T-helper 1 cell (primary cell): ENCODE data around the gene TMCC2.
"Not testable (repeated sequence)": the region's sequence is repeated elsewhere in the genome, so short reads cannot be mapped to it uniquely, and the experiment has no call there.

Experiments
- DNase-seq, 5 donors: peaks; one replicate each; pipeline ENCODE4 v3.0.0-alpha.2; 2012 to 2020

TMCC2 gene

DNA sequence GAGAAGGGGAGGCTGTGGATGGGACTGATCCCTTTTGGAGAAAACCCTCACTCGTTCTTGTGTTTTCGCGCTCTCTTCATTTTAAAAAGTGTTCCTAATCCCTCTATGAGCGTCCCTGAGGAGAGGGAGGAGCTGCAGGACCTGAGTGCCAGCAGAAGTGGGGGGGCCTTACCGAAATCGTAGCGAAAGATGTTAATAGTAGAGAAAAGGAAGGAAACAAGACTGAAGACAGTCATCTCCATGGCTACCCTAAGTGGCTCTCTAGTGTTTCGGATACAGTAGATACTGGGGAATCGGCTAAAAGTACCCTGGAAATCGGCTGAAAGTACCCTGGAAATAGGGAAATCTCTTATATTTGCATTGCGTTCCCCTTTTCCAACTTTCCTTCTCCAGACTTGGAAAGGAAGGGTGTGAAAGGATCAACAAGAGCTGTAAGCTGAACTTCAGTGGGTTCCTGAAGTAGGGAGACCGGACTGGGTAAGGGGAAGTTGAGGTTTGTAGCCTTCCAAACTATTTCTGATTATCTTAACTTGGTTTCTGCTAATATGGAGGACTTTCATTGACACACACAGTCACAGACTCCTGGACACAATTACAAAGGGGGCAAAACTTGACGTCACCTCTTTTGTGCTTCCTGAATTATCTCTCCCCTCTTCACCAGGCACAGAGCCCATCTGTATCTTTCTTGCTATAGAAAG, 15.8 kb upstream of the TMCC2 start:
- no peak for DNase-seq

DNA sequence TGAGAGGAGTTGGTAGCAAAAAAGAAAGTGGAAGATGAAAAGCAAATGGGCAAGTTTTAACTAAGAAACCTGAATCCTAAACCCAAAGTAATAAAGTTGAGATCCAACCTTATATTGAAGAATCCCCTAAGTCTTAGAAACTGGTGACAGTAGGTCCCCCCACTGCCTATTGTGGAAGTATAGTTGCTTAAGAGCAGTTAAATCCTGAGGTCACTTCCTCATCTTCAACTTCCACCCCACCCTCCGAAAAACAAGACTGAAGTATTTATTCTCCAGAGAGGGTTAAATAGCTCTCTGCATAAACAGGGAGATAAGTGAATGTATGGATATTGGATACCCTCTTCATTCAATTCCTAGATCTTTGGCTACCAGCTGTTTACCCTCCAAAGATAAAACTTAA, 13.0 kb upstream of the TMCC2 start:
- no peak for DNase-seq

DNA sequence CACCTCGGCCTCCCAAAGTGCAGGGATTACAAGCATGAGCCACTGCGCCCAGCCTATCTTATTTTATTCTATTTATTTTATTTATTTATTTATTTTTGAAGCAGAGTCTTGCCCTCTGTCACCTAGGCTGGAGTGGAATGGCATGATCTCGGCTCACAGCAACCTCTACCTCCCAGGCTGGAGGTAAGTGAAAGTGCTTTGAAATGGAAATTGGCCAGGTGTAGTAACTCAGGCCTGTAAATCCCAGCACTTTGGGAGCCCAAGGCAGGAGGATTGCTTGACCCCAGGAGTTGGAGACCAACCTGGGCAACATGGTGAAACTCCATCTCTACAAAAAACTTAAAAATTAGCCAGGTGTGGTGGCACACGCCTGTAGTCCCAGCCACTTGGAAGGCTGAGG, 11.2 kb upstream of the TMCC2 start:
- DNase-seq, result no peak

DNA sequence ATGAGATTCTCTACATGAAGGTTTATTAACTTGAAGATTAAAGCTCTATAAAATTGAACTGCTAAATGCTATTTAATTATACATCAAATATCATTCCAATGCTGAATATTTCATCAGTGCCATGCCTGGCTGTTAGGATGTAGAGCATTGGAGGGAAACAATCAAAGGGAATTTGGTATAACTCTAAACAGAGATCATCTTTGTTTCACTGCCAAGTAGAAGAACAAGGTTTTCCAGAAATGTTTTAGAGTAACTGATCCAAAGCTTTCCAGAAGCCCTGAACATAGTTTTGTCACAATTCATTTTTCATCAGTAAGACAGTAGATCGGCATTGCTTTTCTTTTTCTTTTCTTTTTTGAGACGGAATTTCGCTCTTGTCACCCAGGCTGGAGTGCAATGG, 10.3 kb upstream of the TMCC2 start:
- no peak for DNase-seq

DNA sequence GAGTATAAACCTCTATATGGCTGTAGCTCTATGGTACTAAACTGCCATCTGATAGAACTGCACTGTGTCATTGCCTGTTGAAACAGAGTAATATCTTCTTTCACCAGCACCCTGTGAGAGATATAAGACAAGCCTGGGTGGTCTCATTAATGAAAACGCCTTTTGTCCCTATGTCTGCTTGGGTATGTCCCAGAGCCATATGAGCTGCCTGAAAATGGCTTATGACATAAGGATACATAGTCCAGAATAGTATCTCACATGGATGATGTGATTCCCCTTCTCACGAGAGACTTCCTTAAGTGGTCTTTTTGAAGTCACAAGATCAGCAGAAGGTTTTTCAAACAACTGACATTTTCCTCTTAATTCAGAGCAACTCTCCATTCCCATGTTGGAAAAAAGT, 7.3 kb upstream of the TMCC2 start:
- no peak for DNase-seq

DNA sequence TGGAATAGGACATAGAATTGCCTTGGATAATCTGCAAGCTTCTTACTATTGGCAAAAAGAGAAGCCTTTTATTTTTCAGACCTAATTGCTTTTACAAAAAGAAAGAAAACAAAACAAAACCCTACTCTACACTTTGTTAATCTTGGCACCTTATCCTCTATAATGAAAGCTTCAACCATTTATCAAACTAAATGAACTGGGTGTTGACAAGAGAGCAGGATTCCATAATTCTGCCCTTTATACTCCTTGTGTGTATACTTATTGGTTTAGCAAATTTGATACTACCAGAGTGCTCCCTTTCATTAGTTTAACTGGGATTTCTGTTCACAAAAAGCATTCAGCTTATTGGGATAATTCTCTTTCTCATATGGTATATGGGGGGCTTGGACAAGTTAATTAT, 3.0 kb upstream of the TMCC2 start:
- no peak for DNase-seq

DNA sequence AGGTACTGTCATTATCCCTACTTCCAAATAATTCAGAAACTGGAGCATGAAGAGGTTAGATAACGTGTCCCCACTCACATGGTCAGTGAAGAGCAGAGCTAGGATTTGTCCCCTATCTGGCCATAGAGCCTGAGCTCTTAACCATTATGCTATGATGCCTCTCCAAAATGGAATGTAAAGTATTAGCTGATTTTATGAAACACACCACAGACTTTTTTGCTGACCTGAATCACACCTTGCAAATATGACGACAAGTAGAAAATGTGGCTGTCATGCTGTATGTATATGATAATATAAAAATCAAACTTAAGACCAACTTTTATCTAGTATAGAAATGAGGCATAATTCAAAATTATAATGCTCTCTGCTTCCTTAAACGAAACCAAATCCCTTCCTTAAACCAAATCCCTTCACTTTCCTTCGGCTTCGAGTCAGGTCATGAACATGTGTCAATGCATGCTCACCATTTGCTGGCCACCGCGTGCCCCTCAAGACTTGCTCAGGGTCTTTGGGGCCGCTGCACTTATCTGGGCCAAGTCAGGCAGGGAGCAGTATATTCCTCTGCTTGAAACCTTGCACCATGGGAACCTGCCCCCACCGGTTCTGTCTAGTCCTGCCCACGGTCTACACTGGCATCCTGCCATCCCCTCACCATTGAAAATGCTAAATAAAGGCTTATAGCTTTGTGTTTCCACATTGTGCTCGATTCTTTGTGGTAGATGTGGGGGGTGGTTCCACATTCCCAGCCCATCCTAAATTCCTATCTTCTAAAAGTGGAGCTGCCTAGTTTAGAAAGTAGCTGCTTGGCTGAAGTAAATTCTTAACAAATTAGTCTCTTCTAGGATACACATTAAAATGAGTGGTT, 1.6 kb upstream of the TMCC2 start:
- no peak for DNase-seq

DNA sequence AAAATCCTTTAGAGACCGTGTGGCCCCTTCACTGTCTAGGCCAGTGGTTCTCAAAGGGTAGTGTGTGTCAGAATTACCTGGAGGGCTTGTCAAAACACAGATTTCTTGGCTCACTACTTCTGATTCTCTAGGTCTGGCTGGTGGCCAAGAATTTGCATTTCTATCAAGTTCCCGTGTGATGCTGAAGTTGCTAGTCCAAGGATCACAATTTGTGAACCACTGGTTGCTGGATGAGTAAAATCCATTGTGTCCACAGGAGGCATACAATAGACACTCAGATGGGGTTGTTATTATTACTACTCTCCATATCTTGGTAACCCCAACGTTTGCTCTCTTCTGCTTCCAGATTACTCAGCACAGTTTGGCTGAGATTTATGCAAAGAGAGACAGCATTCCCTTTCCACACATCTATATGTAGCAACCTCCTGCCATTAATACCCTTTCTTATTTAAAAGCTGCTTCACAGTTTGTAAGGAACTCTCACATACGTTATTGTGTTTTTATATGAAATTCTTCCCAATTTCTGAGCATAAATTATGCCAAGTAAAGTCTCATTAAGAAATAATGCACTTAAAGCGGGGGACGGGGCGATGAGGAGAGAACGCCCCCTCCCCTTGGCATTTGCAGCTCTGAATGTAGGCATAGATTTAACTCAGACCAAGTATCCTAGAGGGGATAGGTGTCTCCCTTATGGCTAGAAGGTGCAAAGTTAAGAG, 720 bp upstream of the TMCC2 start:
- DNase-seq, result peak in 1 of 5 donors; percentile 23

DNA sequence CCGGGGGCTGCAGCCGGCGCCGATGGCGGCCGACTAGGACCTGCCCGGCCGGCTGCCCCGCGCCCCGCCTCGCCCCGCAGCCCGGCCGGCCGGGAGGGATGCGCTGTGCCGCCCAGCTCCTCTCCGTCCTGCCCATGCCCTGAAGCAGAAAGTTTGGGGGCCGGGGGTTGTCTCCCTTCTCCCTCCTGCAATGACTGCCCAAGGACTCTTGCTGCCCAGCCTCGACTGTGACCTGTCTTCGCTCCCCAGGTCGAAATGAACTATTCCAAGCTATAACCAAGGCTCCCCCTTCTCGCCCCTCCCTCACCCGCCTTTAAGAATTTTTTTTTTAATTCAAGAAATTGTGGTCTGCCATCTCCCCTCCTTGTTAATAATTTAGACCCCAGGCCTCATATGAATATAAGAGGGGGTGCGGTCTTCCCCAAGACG, 361 bp downstream of the TMCC2 start:
- no peak for DNase-seq

DNA sequence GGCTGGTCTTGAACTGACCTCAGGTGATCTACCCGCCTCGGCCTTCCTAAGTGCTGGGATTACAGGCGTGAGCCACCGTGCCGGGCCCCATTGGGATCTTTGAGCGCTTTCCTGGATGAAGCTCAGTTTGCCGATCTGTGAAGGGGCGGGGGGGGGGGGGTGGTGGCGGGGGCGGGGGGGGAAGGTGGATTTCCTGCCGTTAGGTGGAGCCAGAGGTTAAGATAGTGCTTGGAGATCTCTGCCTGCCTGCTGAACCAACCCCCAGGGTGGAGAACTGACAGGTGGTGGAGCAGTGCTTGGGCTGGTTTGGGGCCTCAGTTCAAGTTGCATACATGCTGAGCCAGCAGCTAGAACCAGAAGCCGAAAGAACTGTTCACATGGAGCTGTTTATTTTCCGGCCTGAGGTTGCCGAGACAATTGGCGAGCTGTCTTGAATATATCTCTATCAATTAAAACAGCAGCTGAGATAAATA, 1.7 kb downstream of the TMCC2 start:
- DNase-seq, result peak; percentile 22 to 85 (median 52)

DNA sequence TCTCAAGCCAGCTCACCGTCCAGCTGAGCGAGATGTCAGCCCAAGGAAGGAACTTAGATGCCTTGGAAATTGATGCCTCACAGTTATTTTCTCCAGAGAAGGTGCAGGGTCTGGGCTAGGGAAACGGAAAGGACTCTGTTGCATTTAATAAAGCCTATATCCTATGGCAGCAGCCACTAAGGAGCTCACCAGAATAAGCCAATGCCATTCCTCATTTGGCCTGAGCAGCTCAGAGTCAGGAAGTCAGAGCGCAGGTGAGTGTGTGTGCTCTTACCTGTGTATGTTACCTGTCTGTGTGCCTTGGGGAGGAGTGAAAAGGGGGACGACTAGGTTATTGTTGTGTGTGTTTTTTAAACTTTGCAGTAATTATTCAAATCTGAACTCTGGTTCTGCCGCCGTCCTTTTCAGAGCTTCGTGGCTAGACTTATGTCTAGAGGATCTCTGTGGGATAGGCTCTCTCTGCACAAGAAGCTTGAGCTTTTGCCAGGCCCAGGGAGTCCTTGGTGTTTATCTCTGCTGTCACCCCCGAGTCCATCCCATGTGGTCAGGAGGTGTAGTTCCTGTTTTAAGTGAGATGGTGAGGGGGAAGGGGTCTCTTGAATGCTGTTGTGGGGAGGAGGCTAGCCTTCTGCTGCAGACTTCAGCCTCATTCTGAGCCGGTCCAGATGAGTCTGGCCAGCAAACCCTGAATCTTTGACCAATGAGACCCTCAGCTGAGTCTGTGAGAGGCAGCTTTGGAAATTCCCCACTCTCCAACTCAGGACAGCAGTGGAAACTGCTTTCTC, 2.4 kb downstream of the TMCC2 start:
- no peak for DNase-seq

DNA sequence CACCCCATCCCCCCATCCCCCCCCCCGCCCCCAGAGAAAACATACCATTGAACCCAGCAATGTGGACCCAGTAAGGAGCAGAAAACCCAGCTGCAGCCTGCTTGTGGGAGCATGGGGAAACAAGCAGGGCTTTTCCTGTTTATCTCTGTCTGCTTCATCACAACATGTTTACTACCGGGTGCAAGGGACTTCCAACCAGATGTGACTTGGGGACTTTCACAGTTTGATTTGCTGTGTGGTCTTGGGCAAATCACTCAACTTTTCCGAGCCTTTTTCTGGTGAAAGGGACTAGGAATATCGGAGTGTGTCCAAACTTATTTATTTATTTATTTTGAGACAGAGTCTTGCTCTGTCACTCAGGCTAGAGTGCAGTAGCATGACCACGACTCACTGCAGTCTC, 3.2 kb downstream of the TMCC2 start:
- no peak for DNase-seq

DNA sequence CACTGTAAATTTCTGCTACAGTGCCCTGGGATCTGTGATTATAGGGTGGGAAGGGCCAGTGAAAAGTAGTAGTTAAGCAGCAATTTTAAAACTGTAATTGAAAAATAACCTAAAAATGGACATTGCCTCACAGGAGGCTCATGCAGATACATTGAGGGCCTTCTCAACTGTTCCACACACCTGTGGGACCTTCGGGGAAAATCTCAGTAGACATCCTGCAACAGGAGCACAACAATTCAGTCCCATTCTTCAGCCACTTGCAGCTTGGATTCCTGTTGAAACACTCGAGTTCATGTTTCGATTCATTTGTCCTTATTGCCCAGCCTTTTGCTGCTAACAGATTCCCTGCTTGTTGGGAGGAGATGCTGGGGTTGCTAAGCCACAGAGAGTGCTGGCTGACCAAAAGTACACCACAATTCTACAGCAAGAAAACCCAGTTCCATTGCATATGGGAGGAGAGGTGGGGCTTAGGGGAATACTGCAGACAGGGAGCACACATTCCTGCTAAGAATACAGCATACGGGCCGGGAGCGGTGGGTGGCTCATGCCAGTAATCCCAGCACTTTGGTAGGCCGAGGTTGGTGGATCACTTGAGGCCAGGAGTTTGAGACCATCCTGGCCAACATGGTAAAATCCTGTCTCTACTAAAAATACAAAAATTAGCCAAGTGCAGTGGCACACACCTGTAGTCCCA, 4.5 kb downstream of the TMCC2 start:
- DNase-seq, result no peak

DNA sequence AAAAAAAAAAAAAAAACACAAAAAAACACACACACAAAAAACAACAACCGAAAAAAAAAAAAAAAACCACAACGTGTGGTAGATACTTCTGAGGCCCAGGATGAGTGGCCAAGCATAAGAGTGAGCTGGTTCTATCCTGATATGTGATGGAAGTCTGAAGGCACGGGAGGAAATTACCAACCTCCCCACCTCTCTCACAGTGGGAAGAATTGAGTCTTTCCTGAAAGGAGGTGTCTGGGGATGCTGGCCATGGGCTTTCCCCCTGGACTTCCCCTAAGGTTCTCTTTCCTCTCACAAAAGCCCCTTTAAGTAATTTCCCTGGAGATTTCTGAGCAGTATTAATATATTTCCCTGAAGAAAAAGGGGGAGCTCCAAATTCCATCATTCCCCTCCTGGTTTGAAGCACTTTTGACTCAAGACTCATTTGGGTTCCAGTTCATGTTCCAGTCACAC, 5.2 kb downstream of the TMCC2 start:
- DNase-seq, result no peak

DNA sequence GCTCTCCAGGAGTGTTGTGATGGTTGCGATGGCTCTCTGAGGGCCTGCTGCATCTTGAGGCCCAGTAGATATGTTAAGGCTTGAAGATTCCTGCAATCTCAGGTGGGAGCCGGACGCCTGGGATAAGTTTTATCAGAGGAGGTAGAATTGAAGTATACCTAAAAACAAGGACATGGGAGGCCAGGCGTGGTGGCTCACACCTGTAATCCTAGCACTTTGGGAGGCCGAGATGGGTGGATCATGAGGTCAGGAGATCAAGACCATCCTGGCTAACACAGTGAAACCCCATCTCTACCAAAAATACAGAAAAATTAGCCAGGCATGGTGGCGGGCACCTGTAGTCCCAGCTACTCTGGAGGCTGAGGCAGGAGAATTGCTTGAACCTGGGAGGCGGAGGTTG, 6.2 kb downstream of the TMCC2 start:
- DNase-seq, result not testable (repeated sequence)

DNA sequence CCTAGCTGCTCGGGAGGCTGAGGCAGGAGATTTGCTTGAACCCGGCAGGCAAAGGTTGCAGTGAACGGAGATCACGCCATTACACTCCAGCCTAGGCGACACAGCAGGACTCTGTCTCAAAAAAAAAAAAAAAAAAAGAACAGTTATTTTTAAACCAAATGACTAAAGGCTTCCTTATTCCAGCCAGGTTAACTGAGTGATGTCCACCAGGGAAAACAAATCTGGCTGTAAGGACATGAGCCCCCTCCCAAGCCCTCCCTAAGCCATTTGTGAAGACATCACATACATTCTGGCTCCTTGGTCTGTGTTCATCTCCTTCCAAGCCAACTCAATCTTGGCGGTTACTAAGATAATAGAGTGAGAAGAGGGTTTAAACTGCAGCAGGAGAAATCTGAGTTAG, 8.2 kb downstream of the TMCC2 start:
- no peak for DNase-seq

DNA sequence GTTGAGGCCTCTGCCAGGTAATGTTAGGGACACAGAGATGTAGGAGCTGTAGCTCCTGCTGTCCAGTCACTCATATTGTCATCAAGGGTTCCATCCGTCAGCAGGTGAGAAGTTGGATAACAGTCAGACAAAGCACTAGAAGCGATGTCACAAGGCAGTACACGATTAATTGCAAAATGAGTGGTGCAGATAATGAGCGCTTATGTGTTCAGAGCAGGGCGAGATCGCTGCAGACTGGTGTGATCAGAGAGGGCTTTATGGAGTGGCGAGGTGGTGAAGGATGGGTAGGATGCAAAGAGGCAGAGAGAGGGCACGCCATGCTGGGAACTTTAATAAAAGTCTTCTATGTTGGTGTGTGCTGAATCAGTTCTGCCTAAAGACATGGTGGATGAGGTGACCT, 8.8 kb downstream of the TMCC2 start:
- DNase-seq, result no peak

DNA sequence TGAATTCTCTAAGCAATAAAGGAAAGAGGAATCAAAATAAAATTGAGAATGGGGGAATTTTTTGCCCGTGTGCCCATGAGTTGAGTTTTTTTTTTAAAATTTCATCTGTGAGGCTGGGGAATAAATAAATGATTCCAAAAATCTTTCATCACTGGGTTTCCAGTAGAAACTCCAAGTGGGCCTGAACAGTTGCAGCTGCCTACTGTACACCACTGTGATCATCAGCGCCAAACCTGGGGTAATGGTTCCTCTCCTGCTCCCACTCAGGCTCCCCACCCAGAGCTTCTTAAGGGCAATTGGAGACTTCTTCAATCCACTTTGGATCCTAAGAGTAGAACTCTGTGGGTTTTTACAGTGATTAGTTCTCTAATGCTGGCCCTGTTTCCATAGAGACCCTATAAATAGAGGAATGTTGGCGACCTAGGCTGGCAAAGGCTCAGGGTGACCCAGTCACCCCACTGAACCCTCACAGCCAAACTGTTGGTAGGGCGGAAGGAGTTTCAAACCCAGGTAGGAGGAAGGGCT, 9.3 kb downstream of the TMCC2 start:
- no peak for DNase-seq

DNA sequence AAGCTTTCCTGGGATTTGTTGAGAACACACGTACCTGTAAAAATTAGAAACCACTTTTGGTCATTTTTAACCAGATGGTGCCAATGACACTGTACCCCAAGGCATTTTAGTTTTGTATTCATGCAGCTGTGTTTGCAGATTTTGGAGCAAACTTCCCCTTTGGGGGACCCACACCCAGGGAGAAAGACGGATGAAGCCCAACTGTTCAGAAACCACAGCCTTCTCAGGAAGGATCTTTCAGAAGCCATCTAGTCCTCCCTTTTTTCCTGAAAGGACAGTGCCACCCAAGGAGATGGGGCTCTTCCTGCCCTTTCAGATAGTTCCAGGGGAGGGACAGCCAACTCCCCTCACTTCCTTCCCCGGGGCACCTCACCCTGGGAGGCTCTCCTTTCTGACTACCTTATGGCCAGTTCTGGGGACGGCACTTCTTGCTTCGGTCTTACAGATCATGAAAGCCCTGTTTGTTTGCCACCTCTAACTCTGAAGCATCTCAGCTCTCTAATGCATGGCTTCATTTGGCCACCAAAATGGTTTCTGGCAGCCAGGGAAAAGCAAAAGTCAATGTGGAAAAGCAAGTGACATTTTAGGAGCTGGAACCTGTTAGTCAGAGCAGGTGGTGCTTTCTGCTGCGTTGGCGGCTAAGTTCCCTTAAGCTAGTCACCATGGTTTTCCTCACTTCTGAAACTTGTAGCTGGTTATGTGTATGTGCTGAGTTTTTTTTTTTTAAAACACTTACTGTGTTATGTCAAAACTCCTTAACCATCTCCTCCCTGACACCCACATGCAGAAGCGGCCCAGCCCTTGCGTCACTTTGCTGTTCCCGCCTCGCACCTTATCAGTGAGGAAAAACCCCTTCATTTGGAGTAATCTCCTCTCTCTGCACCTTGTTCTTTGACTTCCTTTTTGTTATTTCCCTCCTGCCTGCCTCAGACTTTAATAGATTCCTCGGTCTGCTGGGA, 10.1 kb downstream of the TMCC2 start:
- no peak for DNase-seq

DNA sequence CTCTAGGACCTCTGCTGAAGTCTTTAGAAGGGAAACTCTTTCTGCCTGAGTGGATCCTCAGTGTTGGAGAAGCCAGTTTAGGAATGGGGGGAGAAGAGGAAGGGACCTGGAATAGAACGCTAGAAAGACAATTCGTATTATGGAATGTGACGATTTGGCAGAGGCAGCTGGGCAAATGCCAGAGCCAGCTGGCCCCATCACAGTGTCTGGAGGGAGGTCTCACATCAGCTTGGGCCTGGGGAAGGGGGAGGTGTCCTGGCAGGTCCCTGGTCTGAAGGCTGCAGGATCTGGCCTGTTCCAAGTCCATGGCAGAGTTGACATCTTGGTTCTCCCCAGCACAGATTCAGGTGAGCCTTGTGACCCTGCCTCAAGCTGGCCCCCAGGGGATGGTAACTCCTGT, 11.3 kb downstream of the TMCC2 start:
- no peak for DNase-seq

DNA sequence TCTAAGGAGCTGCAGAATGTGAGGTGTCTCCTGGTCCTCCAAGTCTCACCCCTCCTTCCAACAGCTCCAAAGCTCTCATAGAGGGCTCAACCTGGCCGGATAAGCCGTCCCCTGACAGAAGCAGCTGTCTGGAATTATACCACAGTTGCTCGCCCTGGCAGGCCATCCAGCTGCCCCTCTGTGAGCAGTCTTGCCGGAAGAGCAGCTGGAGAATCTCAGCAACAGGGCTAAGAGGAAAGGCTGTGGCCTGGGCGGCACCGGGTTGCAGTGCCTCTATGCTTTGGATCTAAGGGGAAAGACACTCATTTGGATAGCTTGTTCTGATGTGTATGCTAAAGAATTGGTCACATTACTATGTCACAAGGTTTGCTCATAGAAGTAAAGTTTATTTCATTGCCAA, 12.4 kb downstream of the TMCC2 start:
- no peak for DNase-seq
